Measurements from ENCODE around the gene DNAH8.
A peak's percentile ranks its signal among the peaks of the same experiment; 100 is the strongest.
"Not testable (repeated sequence)": the region's sequence is repeated elsewhere in the genome, so short reads cannot be mapped to it uniquely, and the experiment has no call there.

DNAH8 gene

GRCh38 chr6:38856492-38856891 lies 141.4 kb downstream of the DNAH8 start:
- H3K36me3 Mint-ChIP-seq, result no peaks in the 10 kb centered on the region
- H3K27ac Mint-ChIP-seq, result no peak overlapping the region
- no peaks in the 10 kb centered on the region for H3K4me1 Mint-ChIP-seq
- H3K27me3 Mint-ChIP-seq, result peaks cover 5% of the 10 kb centered on the region
- no peak overlapping the region for H3K4me3 Mint-ChIP-seq
- no peaks in the 10 kb centered on the region for H3K9me3 Mint-ChIP-seq

GRCh38 chr6:38857815-38858214 lies 142.7 kb downstream of the DNAH8 start:
- Mint-ChIP-seq H3K4me1 (no peaks in the 10 kb centered on the region), H3K4me3 (no peak overlapping the region), H3K9me3 (no peaks in the 10 kb centered on the region), H3K36me3 (no peaks in the 10 kb centered on the region), H3K27ac (no peak overlapping the region), H3K27me3 (peaks cover 5% of the 10 kb centered on the region)

GRCh38 chr6:38860041-38860440 lies 144.9 kb downstream of the DNAH8 start:
- Mint-ChIP-seq H3K4me3 (no peak overlapping the region), H3K36me3 (no peaks in the 10 kb centered on the region), H3K4me1 (no peaks in the 10 kb centered on the region), H3K27ac (no peak overlapping the region), H3K9me3 (no peaks in the 10 kb centered on the region), H3K27me3 (peaks cover 6% of the 10 kb centered on the region)

GRCh38 chr6:38861926-38862401 lies 146.9 kb downstream of the DNAH8 start:
- H3K27me3 Mint-ChIP-seq, result peaks cover 6% of the 10 kb centered on the region
- no peaks in the 10 kb centered on the region for H3K36me3 Mint-ChIP-seq
- no peaks in the 10 kb centered on the region for H3K9me3 Mint-ChIP-seq
- H3K4me1 Mint-ChIP-seq, result no peaks in the 10 kb centered on the region
- no peak overlapping the region for H3K4me3 Mint-ChIP-seq
- no peak overlapping the region for H3K27ac Mint-ChIP-seq

GRCh38 chr6:38865521-38866174 lies 150.5 kb downstream of the DNAH8 start:
- no peaks in the 10 kb centered on the region for H3K9me3 Mint-ChIP-seq
- H3K4me1 Mint-ChIP-seq, result no peaks in the 10 kb centered on the region
- no peak overlapping the region for H3K4me3 Mint-ChIP-seq
- H3K36me3 Mint-ChIP-seq, result no peaks in the 10 kb centered on the region
- H3K27ac Mint-ChIP-seq, result no peak overlapping the region
- H3K27me3 Mint-ChIP-seq, result peaks cover 5% of the 10 kb centered on the region

GRCh38 chr6:38867726-38868125 lies 152.6 kb downstream of the DNAH8 start:
- Mint-ChIP-seq H3K27me3 (peaks cover 2% of the 10 kb centered on the region), H3K36me3 (no peaks in the 10 kb centered on the region), H3K4me3 (no peak overlapping the region), H3K4me1 (peaks cover 9% of the 10 kb centered on the region), H3K27ac (no peak overlapping the region), H3K9me3 (no peaks in the 10 kb centered on the region)

GRCh38 chr6:38871741-38872568 lies 156.8 kb downstream of the DNAH8 start:
- Mint-ChIP-seq H3K4me3 (no peak overlapping the region), H3K27me3 (no peaks in the 10 kb centered on the region), H3K9me3 (no peaks in the 10 kb centered on the region), H3K27ac (peak overlapping the region; percentile 75), H3K4me1 (peaks cover 48% of the 10 kb centered on the region), H3K36me3 (no peaks in the 10 kb centered on the region)

GRCh38 chr6:38873001-38873400 lies 157.9 kb downstream of the DNAH8 start:
- Mint-ChIP-seq H3K27ac (no peak overlapping the region), H3K36me3 (no peaks in the 10 kb centered on the region)

GRCh38 chr6:38873816-38874215 lies 158.7 kb downstream of the DNAH8 start:
- H3K36me3 Mint-ChIP-seq, H3K27me3 Mint-ChIP-seq, H3K27ac Mint-ChIP-seq, H3K9me3 Mint-ChIP-seq, H3K4me3 Mint-ChIP-seq: not testable (repeated sequence)
- peaks cover 53% of the 10 kb centered on the region for H3K4me1 Mint-ChIP-seq

More at GRCh38 chr6:38873001-38873400, 157.9 kb downstream of the DNAH8 start:
- H3K27me3 Mint-ChIP-seq, result no peaks in the 10 kb centered on the region
- H3K4me1 Mint-ChIP-seq, result peaks cover 53% of the 10 kb centered on the region
- no peaks in the 10 kb centered on the region for H3K9me3 Mint-ChIP-seq
- no peak overlapping the region for H3K4me3 Mint-ChIP-seq

- peak overlapping the region; percentile 71 for H3K27ac Mint-ChIP-seq
- no peaks in the 10 kb centered on the region for H3K9me3 Mint-ChIP-seq
- H3K4me3 Mint-ChIP-seq, result peak overlapping the region; percentile 40
- peaks cover 6% of the 10 kb centered on the region for H3K36me3 Mint-ChIP-seq
- no peaks in the 10 kb centered on the region for H3K27me3 Mint-ChIP-seq
- H3K4me1 Mint-ChIP-seq, result peaks cover 53% of the 10 kb centered on the region
These were observed 161.4 kb downstream of the DNAH8 start for GRCh38 chr6:38876475-38876874.

GRCh38 chr6:38877721-38878120 lies 162.6 kb downstream of the DNAH8 start:
- Mint-ChIP-seq H3K27me3 (no peaks in the 10 kb centered on the region), H3K4me1 (peaks cover 44% of the 10 kb centered on the region), H3K36me3 (peaks cover 6% of the 10 kb centered on the region), H3K27ac (no peak overlapping the region), H3K4me3 (no peak overlapping the region), H3K9me3 (no peaks in the 10 kb centered on the region)

GRCh38 chr6:38882157-38882556 lies 167.0 kb downstream of the DNAH8 start:
- no peak overlapping the region for H3K4me3 Mint-ChIP-seq
- H3K27me3 Mint-ChIP-seq, result no peaks in the 10 kb centered on the region
- peaks cover 3% of the 10 kb centered on the region for H3K4me1 Mint-ChIP-seq
- H3K27ac Mint-ChIP-seq, result no peak overlapping the region
- H3K36me3 Mint-ChIP-seq, result peaks cover 6% of the 10 kb centered on the region
- no peaks in the 10 kb centered on the region for H3K9me3 Mint-ChIP-seq

- Mint-ChIP-seq H3K27ac (no peak overlapping the region), H3K9me3 (no peaks in the 10 kb centered on the region), H3K36me3 (no peaks in the 10 kb centered on the region), H3K27me3 (peaks cover 4% of the 10 kb centered on the region), H3K4me1 (no peaks in the 10 kb centered on the region), H3K4me3 (no peak overlapping the region)
These were observed 182.4 kb downstream of the DNAH8 start for GRCh38 chr6:38897507-38897906.

GRCh38 chr6:38901802-38902522 lies 186.9 kb downstream of the DNAH8 start:
- no peaks in the 10 kb centered on the region for H3K36me3 Mint-ChIP-seq
- H3K4me3 Mint-ChIP-seq, result no peak overlapping the region
- H3K27me3 Mint-ChIP-seq, result no peaks in the 10 kb centered on the region
- no peaks in the 10 kb centered on the region for H3K4me1 Mint-ChIP-seq
- no peaks in the 10 kb centered on the region for H3K9me3 Mint-ChIP-seq
- no peak overlapping the region for H3K27ac Mint-ChIP-seq

GRCh38 chr6:38906582-38906981 lies 191.5 kb downstream of the DNAH8 start:
- Mint-ChIP-seq H3K36me3 (no peaks in the 10 kb centered on the region), H3K27ac (no peak overlapping the region), H3K9me3 (no peaks in the 10 kb centered on the region), H3K4me1 (no peaks in the 10 kb centered on the region), H3K27me3 (no peaks in the 10 kb centered on the region), H3K4me3 (no peak overlapping the region)

- H3K27ac Mint-ChIP-seq, result no peak overlapping the region
- H3K4me1 Mint-ChIP-seq, result no peaks in the 10 kb centered on the region
- H3K9me3 Mint-ChIP-seq, result no peaks in the 10 kb centered on the region
- H3K36me3 Mint-ChIP-seq, result no peaks in the 10 kb centered on the region
- H3K4me3 Mint-ChIP-seq, result no peak overlapping the region
- H3K27me3 Mint-ChIP-seq, result no peaks in the 10 kb centered on the region
These were observed 192.2 kb downstream of the DNAH8 start for GRCh38 chr6:38907264-38907663.
